HG03103 (cell line): ENCODE measurements around the gene KCNJ9.

Experiments
- ATAC-seq: cut with Tn5 transposase; IDR thresholded peaks from one replicate; pipeline ENCODE4 v1.9.1; 2021; ENCODE audit warnings: low read depth; ENCODE audit not compliant: unreplicated experiment

KCNJ9 gene

DNA sequence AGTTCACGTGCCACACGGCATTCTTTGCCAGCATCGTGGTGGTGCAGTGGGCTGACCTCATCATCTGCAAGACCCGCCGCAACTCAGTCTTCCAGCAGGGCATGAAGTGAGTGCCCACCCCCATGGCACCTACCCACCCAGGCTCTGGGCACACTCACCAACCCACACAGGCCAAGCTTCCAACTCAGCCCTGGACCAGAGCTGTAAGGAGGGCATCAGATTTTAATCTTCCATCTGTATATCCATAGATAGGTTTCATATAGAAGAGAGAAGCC, 55.5 kb downstream of the KCNJ9 start:
- no peak for ATAC-seq

DNA sequence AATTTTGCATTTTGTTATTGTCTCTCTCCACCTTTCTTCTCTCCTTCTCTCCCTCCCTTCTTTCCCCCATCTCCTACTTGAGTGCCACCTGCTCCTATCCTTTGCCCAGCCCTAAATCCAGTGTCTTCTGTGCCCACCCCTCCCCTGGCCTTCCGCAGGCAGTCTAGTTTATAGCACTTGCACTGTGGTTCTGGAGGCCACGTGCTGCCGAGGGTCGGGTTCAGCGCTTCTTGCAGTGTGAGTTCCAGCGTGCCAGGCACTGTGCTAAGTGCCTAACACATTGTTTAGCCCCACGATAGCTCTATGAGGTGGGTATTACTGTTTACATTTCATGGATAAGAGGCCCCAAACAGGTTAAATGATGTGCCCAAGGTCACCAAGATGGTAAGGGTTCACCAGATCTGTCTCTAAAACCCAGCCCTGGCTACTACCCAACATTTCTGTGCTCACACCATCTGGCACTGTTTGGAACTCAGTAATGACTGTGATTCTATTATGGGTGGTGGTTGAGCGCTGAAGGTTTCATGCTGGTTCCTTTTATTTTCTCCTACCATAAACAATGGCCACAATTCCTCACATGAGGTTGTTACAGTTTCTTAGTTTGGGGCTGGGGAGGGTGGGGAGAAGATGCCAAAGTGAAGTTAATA, 56.0 kb downstream of the KCNJ9 start:
- ATAC-seq: no peak

DNA sequence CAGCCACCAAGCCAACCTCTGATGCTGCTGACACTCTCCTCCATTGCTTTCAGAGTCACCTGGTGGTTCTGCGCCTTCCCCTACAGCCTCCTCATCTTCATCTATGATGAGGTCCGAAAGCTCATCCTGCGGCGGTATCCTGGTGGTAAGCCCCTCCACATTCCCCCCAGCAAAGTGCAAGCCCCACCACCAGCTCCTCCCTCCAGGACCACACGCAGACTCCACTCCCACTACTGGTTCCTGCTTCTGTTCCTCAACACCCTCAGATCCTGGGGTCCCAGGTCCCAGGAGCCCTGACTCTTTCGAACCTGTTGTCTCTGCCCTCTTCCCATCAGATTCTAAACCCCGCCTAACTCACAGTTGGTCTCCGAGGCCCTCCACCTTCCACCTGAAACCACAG, 58.5 kb downstream of the KCNJ9 start:
- no peak for ATAC-seq
